GM13977 (cell line): ENCODE measurements around the gene SDS.

Experiments
- DNase-seq: peaks from one replicate; pipeline ENCODE4 v3.0.0; 2012; ENCODE audit warnings: low spot score
- in situ Hi-C: fragments of 300-500 bp; cut with MboI; formaldehyde crosslinking; loops from one replicate; pipeline ENCODE4 v1.12.0; 2022; ENCODE audit warnings: low sequenced_read_pairs, low pct_unique_long_range_greater_than_20kb, mixed read lengths, inconsistent platforms; ENCODE audit not compliant: unreplicated experiment
- TF ChIP-seq, protein P1 (sequence below): IDR thresholded peaks from 2 replicates; pipeline ENCODE4 v1.5.1; 2012; ENCODE audit warnings: mild to moderate bottlenecking, control low read depth; ENCODE audit not compliant: insufficient read depth; ENCODE audit errors: extremely low read depth, missing control alignments

The SDS gene

DNA sequence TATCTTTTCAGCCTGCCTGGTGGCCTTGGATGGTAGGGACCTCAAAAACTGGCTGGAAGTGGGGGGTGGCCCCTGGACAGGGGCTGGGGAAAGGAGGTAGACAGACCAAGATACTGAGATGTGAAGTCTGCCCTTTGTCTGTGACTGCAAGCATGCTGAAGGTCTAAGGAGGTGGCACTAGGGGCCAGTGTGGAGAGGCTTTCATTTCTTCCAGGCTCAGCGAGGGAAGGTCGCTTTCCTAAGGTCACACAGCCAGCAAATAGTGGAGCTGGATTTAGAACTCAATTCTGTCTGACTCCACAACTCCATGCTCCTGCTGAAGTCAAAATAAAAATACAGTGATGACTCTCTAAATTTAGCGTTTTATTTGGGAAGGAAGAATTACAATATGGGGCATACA lies 56.6 kb downstream of the SDS start:
- in situ Hi-C loops: no loop called here
- TF ChIP-seq, protein P1, sequence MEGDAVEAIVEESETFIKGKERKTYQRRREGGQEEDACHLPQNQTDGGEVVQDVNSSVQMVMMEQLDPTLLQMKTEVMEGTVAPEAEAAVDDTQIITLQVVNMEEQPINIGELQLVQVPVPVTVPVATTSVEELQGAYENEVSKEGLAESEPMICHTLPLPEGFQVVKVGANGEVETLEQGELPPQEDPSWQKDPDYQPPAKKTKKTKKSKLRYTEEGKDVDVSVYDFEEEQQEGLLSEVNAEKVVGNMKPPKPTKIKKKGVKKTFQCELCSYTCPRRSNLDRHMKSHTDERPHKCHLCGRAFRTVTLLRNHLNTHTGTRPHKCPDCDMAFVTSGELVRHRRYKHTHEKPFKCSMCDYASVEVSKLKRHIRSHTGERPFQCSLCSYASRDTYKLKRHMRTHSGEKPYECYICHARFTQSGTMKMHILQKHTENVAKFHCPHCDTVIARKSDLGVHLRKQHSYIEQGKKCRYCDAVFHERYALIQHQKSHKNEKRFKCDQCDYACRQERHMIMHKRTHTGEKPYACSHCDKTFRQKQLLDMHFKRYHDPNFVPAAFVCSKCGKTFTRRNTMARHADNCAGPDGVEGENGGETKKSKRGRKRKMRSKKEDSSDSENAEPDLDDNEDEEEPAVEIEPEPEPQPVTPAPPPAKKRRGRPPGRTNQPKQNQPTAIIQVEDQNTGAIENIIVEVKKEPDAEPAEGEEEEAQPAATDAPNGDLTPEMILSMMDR: no peak
- no peak for DNase-seq

- no peak for DNase-seq
- in situ Hi-C loops: no loop called here
- TF ChIP-seq, protein P1: no peak
Observed at GRCh38 chr12:113346353-113346752, 57.3 kb downstream of the SDS start.

DNA sequence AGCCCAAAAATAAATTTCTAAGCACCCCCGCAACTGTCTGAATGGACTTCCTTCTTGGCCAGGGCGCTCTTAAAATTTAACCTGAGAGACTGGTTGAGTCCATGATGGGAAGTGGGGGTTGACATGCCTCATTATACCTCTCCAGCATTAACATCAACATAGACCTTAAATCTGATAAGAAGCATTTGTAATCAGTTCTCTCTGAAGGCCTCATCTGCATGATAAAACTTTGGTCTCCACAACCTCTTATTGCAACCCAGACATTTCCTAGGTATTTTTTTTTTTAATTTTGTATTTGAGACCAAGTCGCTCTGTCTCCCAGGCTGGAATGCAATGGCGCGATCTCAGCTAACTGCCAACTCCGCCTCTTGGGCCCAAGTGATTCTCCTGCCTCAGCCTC lies 58.4 kb downstream of the SDS start:
- TF ChIP-seq, protein P1: no peak
- in situ Hi-C loops: no loop called here
- no peak for DNase-seq
